Activated CD4-positive, alpha-beta T cell treated with anti-CD3 and anti-CD28 coated beads, Interleukin-2, Interleukin-6, amounts not matched to agents 100 ng/mL and 50 ng/mL, durations not matched to agents 16 hours and 8 hours (primary cell): ENCODE results near the gene ZNRD2.
A peak's percentile ranks its signal among the peaks of the same experiment; 100 is the strongest.

ENCODE experiments used
- DNase-seq: peaks from one replicate; pipeline ENCODE4 v3.0.0-alpha.2; 2020

ZNRD2 gene

DNA sequence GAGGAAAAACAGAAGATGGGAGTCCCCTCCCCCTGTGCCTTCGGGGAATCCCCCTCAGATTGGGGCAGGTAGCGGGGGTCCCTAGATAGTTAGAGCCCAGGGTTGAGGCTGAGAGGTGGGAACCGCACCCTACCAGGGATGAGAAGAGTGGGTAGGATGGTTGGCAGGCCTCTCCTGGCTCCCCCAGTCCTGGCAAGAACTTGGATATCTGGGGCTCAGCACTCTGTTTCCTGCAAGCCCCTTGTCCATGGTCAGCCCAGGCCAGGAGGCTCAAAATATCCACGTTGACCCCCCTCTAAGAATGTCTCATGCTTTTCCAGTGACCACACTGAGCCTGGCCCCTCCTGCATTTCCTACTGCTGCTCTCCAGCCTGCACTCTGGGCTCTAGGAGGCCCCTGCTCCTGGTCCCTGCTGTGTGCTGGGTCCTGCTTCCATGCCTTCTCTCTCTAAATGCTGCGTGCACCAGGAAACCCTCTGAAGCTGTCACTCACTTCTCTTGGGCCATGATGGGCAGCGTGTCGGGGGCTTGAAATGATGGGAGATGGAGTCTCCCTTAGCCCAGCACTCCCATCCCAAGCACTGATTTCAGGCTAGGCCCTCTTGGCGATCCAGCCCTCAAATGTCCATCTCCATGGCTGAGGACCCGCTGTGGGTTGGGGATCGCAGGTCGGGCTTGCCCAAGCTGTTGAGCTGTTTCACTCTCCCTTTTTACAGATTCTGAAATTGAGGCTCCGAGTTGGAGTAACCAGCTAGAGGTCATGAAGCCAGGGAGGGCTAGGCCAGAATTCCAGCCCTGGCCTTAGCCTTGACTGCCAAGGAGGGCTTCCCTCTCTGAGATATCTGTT lies 41.7 kb downstream of the ZNRD2 start:
- DNase-seq, result no peak

- no peak for DNase-seq
Measured at GRCh38 chr11:65612691-65613090, 42.4 kb downstream of the ZNRD2 start.

- no peak for DNase-seq
Measured at GRCh38 chr11:65613091-65613928, 43.0 kb downstream of the ZNRD2 start.

DNA sequence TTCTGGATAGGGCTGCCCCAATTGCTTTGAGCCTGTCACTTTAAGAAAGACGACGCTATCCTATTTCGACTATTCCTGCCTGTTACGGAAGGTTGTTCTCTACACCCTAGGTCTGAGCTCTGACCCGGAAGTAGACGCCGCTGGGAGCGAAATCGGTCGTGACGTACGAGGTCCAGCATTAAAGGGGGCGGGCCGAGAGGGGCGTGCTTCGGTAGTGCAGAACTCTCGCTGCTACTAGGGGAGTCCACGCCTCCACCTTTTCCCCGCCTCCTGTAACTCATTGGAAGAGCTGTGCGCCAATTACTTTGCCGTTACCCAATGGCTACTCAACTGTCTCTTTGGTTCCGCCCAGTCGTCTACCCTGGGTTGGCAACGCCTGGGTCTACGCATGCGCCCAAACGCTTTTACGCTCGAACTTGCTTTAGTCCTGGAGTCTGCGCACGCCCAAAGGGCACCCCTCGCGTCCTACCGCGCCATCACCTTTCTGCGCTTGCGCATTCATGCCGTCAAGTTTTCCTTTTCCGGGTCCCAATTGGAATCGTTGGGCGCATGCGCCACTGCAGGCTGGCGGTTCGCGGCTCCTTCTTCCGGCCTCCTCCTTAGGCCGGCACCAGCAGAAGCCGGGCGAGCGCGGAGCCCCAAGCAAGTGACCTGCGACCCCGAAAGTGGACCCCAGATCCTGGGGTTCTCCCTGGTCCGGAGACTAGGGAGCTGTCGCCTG lies 45.1 kb downstream of the ZNRD2 start, which contains the start of gene PCNX3:
PCNX3 (plus strand) TSS at position 548 of the 721 bp plus-strand sequence. CDS start 536 bp downstream, outside the sequence.
- peak; percentile 100 for DNase-seq

- DNase-seq, result peak; percentile 71
Measured at GRCh38 chr11:65615950-65616574, 45.8 kb downstream of the ZNRD2 start.

DNA sequence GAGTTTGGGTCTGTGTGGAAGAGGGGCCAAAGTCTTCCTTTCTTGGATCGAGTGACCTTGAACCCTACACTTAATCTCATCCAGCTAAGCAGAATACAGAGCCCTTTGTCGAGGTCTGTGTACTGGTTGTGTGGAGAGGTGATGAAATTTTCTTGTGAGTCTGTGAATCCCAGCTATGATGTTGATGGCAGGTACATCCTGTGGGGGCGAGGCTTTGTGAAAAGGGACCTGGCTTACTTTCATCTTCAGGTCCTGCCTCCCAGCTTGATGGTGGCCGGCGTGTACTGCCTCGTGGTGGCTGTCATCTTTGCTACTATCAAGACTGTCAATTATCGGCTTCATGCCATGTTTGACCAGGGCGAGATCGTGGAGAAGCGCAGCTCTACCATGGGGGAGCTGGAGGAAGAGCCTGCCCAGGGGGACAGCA lies 46.3 kb downstream of the ZNRD2 start:
- peak; percentile 19 for DNase-seq

- no peak for DNase-seq
Measured at GRCh38 chr11:65617136-65617850, 47.0 kb downstream of the ZNRD2 start.

- DNase-seq, result no peak
Measured at GRCh38 chr11:65617990-65618751, 47.9 kb downstream of the ZNRD2 start.

GRCh38 chr11:65618763-65619162 lies 48.5 kb downstream of the ZNRD2 start:
- DNase-seq, result no peak

- DNase-seq, result no peak
Measured at GRCh38 chr11:65619281-65619928, 49.1 kb downstream of the ZNRD2 start.

DNA sequence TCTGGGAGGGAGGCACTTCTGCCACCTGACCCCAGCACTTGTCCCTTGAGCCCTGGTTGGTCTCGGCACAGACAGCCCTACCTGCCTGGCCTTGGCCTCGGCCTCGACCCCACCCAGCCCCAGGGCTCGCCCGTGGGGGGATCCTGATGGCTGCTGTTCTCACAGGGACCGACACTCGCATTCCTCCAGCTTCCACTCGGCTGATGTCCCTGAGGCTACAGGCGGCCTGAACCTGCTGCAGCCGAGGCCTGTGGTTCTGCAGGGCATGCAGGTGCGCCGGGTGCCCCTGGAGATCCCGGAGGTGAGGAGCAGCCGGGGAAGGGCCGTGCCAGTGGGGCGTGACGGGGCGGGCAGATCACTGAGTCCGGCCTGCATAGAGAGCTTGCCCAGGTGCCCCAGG lies 50.4 kb downstream of the ZNRD2 start:
- DNase-seq, result no peak

DNA sequence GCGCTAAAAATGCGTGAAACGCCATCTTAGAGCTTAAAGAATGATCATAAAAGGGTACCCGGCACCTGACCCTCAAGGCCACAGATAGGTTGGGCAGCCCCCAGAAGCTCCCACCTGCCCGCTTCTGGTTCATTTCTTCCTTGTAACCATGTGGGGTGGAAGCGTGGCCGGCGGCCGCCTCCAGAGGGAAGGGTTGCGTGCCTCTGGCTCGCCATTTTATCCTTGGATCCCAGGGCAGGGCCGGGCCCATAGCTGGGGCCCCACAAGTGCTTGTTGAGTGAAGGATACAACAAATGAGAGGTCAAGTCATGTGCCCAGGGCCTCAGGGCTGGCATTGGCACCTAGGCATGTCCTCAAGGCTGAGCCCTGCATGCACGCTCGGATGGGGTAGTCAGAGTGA lies 51.2 kb downstream of the ZNRD2 start:
- DNase-seq, result no peak
